Activated T-cell treated with anti-CD3 and anti-CD28 coated beads for 1 hour (primary cell): ENCODE results near the gene ARID3C.
A peak's percentile ranks its signal among the peaks of the same experiment; 100 is the strongest.

ENCODE experiments used
- DNase-seq: peaks from one replicate; pipeline ENCODE4 v3.0.0-alpha.2; 2020; ENCODE audit warnings: low read depth

Gene ARID3C

DNA sequence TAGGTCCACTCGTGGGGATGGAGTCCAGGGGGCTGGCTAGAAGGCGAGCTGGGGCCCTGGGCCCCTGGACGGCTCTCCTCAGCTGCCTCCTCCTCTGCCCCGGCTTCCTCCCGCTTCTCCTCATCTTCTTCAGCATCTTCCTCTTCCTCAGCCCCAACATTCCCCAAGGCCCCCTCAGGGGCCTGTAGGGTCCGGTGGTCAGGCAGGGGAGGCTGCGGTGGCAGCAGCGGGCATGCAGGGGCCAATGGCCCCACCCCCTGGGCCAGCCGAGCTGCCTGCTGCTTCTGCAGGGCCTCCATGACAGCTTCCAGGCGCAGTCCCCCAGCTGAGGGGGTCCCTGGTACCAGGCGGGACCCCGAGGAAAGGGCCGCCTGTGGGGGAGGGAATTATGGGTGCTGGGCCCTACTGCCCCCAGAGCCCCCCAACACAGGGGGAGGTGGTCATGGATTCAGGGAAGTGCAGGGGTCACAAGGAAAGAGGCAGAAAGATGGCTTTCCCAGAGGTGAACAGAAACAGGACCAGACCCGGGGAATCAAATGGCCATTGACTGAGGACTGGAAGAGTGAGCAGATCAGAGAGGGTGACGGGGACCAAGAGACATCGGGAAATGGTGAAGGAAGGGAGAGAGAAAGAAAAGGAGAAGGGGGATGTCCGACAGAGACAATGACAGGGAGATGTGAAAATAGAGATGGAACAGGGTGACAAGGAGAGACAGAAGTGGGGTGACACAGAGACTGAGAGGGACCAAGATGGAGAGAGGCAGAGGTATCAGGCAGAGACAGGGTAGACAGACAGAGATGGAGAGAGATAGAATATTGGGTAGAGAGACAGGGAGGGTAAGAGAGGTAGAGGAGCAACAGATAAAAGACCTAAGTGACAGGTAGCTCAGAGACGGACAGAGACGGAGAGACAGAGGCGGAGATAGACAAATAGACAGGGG is 880 bp downstream of the ARID3C start:
- DNase-seq, result no peak

DNA sequence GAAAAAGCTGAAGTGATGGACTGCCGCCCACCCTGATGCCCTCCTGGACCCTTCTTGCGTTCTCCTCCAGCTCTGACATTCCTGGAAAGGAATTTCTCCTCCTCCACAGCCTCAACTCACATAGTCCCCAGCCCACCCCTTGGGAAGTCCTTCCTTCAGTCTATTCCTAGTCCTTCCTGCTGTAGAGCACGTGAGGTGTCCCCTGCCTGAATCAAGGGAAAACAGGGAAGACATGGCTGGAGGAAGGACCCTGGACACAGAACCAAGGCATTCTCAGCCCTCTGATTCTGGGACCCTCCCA is 3.7 kb downstream of the ARID3C start:
- DNase-seq, result no peak

DNA sequence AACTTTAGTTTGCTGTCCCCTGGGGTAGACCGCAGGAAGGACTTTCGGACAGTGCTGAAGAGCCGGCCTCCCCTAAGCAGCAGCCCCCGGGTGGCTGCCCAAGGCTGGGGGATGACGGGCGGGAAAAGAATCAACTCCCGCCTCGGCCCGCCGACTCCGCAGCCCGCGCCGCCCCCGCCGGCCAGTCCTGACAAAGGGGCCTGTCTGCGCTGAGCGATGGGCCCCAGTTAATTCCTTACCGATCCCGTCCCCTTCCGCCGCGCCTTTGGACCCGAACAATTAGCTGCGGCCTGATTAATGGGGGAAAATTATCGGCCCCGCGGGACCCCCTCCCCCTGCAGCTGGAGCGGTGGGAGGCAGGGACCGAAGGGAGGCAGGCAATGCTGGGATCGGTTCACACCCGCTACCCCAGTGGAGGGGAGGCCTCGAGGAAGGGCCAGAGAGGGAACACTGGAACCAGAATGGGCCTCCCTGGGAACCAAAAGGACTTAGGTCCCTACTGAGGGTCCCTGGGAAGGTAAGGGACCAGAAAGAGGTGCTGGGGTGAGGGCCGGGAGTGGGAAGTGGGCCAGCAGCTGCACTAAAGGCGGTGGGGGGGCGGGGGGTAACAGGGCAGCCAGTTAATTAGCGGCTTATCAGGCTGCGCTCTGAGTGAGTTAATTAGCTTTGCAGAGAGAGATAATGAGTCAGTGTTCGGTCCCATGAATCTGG is 4.2 kb downstream of the ARID3C start:
- no peak for DNase-seq

DNA sequence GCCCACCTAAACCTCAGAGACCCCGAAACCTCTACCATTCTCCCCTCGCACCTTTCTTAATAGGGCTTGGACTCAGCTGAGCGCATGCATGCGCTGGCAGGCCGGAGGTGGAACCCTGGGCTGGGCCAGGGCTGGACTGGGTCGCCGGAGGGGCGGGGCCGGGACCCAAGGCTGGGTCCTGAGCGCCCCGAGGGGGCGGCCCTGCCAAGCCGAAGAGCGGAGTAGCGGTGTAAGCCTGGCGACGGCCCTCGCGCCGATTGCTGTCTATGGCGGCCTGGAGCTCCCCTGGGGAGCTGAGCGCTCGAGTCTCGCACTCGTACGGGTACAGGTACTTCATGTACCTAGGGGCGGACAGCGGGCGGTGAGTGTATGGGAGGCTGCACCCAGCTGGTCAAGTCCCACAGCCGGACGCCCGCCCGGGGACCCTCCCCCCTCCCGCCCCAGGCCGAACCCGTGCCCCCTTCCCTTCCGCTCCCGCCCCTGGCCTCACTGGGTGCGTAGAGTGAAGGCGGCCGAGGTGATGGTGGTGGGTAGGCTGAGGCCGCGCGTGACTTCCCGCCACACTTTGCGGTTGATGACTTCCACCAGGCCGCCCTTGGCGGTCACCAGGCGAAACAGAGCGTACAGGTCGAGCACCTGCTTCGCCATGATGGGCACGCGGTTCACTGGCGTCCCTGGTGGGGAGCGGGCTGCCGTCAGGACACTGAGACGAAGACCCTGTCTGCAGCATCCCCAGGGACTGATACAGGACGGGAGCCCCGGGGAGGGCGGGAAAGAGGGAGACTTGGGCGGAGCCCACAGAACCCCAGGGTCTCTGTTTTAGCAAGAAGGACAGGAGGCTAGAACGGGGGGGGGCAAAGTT is 5.3 kb downstream of the ARID3C start:
- DNase-seq, result no peak

DNA sequence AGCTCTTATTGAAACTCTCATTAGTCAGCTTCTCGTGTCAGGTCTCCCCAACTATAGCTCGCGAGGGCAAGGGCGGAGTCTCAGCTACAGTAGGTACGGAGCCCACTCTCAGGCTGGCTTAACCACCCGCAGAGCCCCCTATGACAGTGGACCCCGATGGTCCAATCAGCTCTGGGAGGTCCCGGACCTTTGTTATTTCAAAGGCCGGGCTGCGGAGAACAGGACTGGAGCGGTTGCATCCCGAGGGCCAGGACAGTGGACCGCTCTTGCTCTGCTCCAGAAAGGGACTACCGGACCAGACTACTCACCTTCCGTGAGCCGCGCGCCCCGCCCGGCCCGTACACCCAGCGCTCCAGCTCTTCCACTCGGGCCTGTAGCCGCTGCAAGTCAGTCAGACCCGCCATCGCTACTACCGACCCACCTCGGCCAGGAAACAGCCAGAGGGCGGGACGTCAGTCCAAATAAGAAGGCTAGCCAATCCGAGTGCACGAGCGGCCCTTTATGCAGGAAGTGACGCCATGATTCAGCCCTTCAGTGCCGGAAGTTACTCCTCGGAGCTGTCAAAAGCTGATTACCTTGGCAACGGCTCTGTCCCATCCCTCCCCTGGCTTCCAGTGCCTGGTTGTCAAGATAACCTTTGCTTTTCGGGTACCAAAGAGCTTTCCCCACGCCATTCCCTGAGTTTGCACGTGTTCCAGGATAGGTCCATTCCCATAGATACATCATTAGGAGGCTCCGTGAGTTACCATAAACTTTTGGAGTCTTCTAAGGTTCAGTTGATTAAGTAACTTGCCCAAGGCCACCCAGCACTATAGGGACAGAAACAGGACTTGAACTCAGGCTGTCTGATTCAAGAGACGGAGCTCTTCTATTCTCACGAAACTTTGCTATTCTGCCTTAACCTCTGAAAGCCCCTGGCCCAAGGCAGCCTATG is 8.5 kb downstream of the ARID3C start, which contains the start of gene DCTN3:
Gene DCTN3, minus strand, starts transcription at position 435 of the 934 bp plus-strand sequence. Its CDS starts 31 bp downstream, at position 404.
- DNase-seq, result peak; percentile 80

DNA sequence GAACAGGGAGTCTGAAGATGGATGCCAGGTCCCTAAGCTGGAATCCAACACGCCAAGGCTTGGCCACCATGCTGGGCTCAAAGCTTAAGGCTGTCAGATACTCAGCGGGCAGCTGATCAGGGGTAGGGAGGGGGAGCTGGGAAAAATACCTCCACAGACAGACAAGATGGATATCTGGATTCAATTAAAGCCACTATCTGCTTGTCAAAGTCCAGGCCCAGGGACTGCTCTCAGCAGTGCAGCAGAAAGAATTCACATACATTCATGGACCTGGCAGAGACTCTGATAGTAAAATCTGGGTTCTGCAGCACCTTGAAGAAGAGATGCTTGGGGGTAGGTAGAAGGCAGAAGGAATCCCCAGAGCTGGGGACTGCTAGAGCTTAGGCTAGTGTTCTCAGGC is 13.7 kb downstream of the ARID3C start:
- no peak for DNase-seq

DNA sequence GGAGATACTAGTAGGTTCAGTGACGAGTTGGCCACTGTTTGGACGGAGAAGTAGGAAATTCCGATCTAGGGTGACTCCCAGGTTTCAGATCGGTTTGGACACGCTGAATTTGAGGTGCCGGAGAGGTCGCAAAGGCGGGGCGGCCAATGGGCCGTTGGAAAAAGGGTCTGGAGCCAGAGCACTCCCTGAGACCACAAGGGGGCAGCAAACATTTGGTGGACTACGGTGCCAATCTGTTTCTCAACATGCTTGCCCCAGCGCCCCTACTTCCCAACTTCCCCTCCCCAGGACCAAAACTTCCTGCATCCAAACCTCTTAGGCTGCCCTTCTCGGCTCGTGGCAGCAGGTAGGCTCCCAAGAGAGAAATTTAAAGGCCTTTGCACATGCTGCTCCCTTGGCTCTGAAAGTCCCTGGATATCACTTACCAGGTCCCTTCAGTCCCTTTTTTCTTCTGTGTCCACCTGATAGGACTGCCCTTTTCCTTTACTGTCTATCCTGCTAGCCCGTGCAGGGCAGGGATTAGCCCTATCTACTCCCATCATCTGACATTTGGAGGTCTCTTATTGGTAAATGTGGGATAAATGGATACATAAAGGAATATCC is 16.0 kb downstream of the ARID3C start:
- peak; percentile 61 for DNase-seq

DNA sequence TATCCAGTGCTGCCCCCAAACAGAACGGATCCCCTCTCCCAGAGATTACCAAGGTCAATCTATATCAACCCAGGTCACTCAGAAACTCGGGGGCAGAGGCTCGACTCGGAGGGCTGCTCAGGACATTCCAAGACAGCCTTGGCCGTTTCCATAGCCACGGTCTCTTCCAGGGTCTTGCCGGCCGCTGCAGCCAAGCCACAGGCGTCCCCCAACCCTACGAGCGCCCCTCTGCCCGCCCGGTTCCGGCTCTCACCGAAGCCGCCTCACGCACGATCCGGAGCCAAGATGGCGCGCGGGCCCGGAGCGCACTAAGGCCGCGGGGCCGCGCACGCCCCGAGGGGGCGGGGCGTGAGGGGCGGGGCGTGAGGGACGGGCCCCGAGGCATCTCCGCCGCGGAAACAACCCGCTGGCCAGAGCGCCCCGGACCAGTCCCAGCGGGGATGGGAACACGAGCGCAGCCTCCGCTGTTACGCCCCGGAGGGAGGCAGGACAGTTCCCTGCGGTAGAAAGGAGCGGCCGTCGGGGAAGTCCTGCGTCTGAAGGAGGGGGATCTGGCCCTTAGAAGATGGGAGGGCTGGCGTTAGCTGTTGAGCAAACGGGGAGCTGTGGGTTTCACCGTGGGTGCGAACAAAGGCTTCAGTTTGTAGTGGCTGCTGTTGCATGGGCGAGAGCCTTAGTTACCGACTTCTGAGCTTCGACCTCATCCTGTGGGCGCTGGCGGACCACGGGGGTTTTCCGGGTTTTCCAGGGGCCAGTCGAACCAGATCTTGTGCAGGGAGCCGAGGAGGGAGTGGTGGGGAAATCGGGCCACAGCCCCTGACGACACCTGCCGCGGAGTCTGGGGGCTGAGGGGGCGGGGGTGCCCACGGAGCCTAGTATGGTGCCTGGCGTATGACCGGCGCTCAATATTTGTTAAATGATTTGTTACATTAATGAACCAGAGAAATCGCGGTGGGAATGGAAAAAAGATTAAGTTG is 16.8 kb downstream of the ARID3C start, which contains the start of gene RPP25L:
Gene RPP25L, minus strand, starts transcription at position 287 of the 977 bp plus-strand sequence. CDS start 801 bp downstream, outside the sequence.
- peak; percentile 86 for DNase-seq

DNA sequence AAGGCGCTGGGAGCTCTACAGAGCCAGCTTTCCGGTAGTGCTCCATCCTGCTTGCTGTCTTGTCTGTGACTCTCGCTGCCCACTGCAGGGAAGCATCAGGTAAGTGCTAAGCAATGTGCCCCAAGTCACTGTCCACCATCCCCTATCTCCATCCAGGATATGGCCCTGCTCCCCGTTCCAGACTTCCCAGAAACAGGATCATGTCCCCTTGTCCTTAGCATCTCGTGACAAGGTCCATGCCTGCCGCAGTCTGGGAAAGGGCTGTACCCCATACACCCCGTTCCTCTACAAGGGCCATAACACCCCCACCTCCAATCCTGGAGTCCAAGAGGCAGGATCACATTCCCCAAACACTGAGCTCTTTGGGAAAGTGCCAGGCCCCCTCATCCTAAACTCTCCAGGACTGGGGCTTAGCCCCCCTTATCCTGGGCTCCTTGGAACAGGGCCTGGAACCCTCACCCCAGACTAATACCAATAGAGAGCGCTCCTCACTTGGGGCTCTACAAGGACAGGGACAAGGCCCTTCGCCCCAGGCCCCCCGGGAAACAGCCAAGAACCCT is 17.5 kb downstream of the ARID3C start:
- no peak for DNase-seq

DNA sequence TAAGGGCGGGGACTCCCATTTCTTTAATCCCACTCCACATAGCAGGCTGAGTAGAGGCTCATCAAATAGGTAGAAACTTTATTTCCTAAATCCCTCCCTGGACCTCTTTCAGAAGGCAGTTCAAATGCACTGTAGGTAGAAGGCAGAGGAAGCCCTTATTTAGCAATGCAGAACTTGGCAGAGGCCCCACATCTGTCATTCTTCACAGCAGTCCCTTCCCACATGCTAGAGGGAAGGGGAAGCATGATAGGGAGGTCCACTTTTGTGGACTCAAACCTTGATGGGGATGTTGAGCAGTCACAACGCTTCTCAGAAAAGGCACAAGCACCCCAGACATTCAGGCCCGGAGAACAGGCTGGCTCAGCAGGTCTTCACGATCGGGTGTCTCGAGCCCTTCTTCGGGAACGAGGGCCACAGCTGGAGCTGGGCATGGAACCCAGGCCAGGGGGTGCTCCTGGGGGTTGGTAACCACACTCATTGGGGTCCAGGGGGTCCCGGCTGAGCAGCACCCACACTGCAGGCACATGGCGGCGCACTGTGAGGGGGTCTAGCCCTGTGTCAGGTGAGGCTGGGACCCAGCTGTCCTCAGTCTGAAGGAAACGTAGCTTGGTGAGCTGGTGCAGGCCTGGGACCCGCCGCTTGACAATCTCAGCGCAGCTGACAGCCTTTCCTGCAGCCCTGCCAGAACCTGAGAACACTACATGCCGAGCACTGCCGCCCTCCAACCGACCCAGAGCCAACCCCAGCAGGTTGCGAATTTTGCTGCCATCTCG is 18.2 kb downstream of the ARID3C start:
- DNase-seq, result no peak

DNA sequence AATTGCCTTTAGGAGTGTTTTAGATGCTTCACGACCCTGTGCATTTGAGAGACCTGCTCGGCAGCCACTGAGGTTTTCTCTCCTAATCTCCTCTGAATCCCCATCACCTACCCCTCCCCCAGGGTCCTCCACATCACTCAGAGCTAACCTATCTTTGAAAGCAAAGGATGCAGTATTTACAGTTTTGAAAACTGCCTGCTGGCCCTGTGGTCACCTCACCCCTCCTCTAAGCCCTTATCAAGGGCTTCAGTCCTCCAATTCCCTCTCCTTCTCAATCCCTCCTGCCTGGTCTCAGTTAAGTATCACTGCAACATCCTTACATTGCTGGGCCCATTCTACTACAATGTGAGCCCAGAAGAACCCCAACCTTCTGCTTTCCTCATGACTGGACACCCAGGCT is 21.5 kb downstream of the ARID3C start:
- no peak for DNase-seq

DNA sequence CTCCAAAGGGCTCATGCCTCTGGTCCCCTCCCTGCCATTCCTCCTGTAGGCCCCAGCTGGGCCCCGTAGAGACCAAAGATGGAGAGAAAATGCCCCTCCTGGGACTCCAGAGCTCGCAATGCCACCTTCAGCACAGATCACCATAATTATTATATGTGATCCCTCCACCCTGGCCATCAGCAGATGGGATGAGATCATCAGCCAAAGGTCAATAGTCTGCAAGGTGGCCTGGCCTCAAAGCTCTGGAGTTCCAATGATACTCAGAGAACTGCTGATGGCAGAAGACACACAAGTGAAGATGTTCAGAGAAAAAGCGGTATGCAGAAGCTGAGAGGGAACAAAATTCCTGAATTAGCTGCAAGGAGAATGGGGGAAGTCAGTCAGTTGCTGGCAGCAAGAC is 22.0 kb downstream of the ARID3C start:
- DNase-seq, result no peak

DNA sequence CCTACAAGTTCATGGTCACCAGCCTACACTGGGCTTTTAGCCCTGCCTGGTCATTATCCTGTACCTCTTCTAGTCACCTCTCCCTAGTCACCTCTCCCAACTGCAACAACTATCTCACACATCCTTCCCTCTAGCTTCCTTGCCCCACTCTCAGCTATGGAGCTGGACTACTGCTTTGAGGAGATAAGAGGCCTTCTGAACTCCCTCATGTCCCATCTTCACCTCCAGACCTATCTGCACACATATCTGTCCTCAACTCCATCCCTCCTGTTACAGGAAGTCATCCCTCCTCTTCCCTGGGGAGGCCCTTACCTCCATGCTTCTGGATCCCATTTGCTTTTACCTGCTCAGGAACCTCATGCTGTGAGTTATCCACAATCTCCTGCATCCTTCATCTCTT is 22.7 kb downstream of the ARID3C start:
- no peak for DNase-seq

DNA sequence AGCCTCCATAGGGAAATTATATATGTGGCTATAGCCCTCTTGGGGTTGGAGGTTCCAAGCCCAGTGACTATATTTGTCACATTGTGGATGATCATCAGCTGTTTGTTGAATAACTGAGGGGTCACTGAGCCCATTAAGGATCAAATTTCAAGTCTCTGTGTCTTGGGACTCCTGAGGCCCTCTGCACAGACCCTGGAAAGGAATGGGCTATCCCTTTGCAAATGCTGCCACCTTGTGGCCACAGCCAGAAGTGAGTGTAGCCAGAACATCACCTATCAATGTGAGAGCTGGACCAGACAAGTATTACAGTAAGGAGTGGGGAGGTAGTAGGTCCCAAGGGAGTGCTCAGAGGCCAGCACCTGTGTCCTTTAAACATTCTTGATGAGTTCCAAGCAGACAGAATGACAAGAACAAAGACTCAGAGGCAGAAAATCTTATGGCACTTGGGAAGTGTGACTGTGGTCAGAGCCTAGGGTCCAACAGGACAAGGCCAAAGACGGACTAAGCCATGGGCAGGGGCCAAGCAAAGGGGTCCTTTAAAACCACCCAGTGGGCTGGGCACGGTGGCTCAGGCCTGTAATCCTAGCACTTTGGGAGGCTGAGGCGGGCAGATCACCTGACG is 25.1 kb downstream of the ARID3C start:
- peak; percentile 80 for DNase-seq

DNA sequence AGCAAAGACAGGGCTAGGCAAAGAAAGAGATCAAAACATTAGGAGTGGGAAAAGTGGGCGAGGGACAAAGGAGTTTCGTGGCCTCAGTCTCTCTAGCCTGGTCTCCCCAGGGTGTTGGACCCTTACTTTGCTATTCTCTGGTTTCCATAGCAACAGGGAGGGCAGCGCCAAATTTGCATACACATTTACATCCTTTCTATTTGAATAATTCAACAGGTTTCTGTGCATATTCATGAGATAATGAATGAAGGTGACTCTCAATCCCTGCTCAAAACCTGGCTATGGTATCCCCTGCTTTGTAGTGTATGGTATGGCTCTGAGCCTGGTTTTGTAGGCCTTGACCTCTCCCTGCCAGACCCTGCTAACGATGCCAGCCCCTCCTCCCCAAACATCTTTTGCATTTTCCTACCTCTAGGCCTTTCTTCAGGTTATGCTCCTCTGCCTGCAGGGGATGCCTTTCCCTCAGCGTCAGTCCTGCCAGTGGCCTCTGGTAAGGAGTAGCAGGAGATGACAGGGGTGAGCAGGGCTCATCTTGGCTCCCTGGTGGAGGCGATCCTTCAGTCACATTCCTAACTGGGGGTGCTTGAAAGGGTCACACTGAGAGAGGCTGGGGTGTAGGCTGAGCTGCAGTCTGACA is 26.8 kb downstream of the ARID3C start:
- no peak for DNase-seq

DNA sequence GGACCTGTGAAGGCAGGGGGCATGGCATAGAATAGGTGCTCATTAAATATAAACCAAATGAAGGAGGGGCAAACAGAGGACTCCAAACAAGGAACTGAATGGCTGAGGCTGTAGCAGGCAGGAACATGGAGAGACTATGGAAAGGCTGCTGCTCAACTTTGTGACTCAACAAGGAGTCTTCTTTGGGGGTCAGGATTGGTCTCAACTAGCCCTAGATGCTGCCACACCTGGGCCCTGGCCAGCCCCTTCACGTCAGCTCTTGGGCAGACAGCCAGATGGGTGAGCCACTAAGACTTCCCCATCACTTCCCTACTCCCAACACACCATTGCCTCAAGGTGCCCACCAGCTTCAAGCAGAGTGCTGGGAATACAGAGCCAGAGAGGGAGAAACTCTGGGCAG is 28.0 kb downstream of the ARID3C start:
- DNase-seq, result no peak

DNA sequence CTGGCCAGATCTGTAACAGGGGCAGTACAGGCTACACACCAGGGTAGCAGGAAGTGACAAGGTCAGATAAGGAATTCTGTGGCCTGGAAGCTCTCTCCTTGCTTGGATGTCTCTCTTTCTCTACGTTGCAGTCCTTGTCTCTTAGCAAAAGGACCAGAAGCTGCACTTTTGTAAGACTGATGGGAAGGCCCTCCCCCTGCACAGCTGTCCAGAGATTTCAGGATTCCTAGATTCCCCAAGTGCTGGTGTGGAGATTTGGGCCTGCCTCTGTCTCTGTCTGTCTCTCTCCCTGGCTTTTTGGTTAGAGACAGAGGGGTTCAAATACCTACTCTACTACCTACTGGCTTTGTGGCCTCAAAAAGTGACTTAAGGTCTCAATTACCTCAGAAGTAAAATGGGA is 29.3 kb downstream of the ARID3C start:
- no peak for DNase-seq
